Activated CD4-positive, CD25-positive, alpha-beta regulatory T cell treated with anti-CD3 and anti-CD28 coated beads, Interleukin-2, amount 50 U/mL, for 24 hours (primary cell): ENCODE results near the gene PHF21B.

Experiments
- ATAC-seq, 2 donors: fragments of 150-1000 bp; cut with Tn5 transposase; one replicate each; pipeline ENCODE4 v1.10.0; 2021; ENCODE audit warnings: mild to moderate bottlenecking in 1 of 2, moderate library complexity in 1 of 2

Gene PHF21B

GRCh38 chr22:44834065-44834464 lies 175.7 kb downstream of the PHF21B start:
- ATAC-seq, result no peak

GRCh38 chr22:44831885-44832284 lies 177.9 kb downstream of the PHF21B start:
- no peak for ATAC-seq
